Neural cell (in vitro differentiated cells): Measurements from ENCODE around the gene HNRNPM.

ENCODE experiments used
- CTCF ChIP-seq: fragments of 450-650 bp; IDR thresholded peaks from 2 replicates; pipeline ENCODE4 v1.5.1; 2014; ENCODE audit warnings: antibody characterized with exemption, mild to moderate bottlenecking, moderate library complexity; ENCODE audit not compliant: poor library complexity, severe bottlenecking
- EP300 ChIP-seq: fragments of 450-650 bp; conservative IDR thresholded peaks from 2 replicates; pipeline ENCODE4 v1.6.1; 2014; ENCODE audit warnings: antibody characterized with exemption, mild to moderate bottlenecking, moderate library complexity; ENCODE audit not compliant: poor library complexity, severe bottlenecking
- EZH2 ChIP-seq: fragments of 200-600, 300-800 bp; shearing (Covaris generic), sonication (generic); IDR thresholded peaks from 2 replicates; pipeline ENCODE4 v1.6.1; 2014; ENCODE audit warnings: antibody characterized with exemption, low read length, borderline replicate concordance, mild to moderate bottlenecking; ENCODE audit not compliant: insufficient read depth, poor library complexity, severe bottlenecking
- MXI1 ChIP-seq: fragments of 450-650 bp; conservative IDR thresholded peaks from 2 replicates; pipeline ENCODE4 v1.6.1; 2014; ENCODE audit warnings: antibody characterized with exemption, mild to moderate bottlenecking; ENCODE audit not compliant: poor library complexity, severe bottlenecking
- POLR2AphosphoS5 ChIP-seq: IDR thresholded peaks from 2 replicates; pipeline ENCODE4 v1.6.1; 2012
- RAD21 ChIP-seq: fragments of 450-650 bp; conservative IDR thresholded peaks from 2 replicates; pipeline ENCODE4 v1.6.1; 2014; ENCODE audit warnings: antibody characterized with exemption, mild to moderate bottlenecking, moderate library complexity
- REST ChIP-seq: IDR thresholded peaks from 2 replicates; pipeline ENCODE4 v1.6.1; 2012; ENCODE audit warnings: borderline replicate concordance
- SMC3 ChIP-seq: fragments of 450-650 bp; conservative IDR thresholded peaks from 2 replicates; pipeline ENCODE4 v1.6.1; 2014; ENCODE audit warnings: antibody characterized with exemption, mild to moderate bottlenecking, moderate library complexity; ENCODE audit not compliant: poor library complexity
- TAF1 ChIP-seq: IDR thresholded peaks from 2 replicates; pipeline ENCODE4 v1.6.1; 2012; ENCODE audit warnings: low read depth

GRCh38 chr19:8444677-8445487, at the start of gene HNRNPM:
- TF ChIP-seq CTCF = no peak
- no peak for TF ChIP-seq EZH2
- peak; percentile 32 for TF ChIP-seq EP300
- peak; percentile 97 for TF ChIP-seq TAF1
- TF ChIP-seq RAD21 = no peak
- TF ChIP-seq MXI1 = peak; percentile 74
- TF ChIP-seq REST = peak; percentile 96
- peak; percentile 99 for TF ChIP-seq POLR2AphosphoS5
- peak; percentile 25 for TF ChIP-seq SMC3
